ENCODE data around the gene MAN2C1.

- TF ChIP-seq SUZ12 (IDR thresholded peaks at IDR 0.05) (no peak), SP1 (IDR thresholded peaks at IDR 0.05) (no peak), ZNF384 (IDR thresholded peaks at IDR 0.05) (no peak), HDGF (IDR thresholded peaks at IDR 0.05; ENCODE audit: borderline replicate concordance) (no peak), ELF4 (IDR thresholded peaks at IDR 0.05) (no peak), BHLHE40 (IDR thresholded peaks at IDR 0.05; ENCODE audit: borderline replicate concordance) (no peak), FOXA1 (IDR thresholded peaks at IDR 0.05) (no peak), NFRKB (IDR thresholded peaks at IDR 0.05) (no peak), FOXM1 (IDR thresholded peaks at IDR 0.05; ENCODE audit: borderline replicate concordance) (no peak), CTBP1 (IDR thresholded peaks at IDR 0.05; ENCODE audit: borderline replicate concordance) (no peak), ARNT (IDR thresholded peaks at IDR 0.05) (no peak), LEF1 (IDR thresholded peaks at IDR 0.05; ENCODE audit: borderline replicate concordance) (no peak), FOXK2 (IDR thresholded peaks at IDR 0.05) (no peak), TARDBP (IDR thresholded peaks at IDR 0.05) (no peak)
These were observed 7.6 kb downstream of the MAN2C1 start for GRCh38 chr15:75360856-75361255.
